RWPE2 (cell line): ENCODE data around the gene LORICRIN.

Experiments
- ATAC-seq: fragments of 200-7000 bp; cut with Tn5 transposase; 3 replicates; pipeline ENCODE4 v1.9.1; 2021; ENCODE audit warnings: low read depth
- DNase-seq: peaks from one replicate; pipeline ENCODE4 v3.0.0-alpha.2; 2020; ENCODE audit warnings: low spot score
- H3K27ac ChIP-seq: fragments of 450-650 bp; 2 replicates; pipeline ENCODE4 v1.5.1; 2017; ENCODE audit warnings: mild to moderate bottlenecking; ENCODE audit not compliant: poor library complexity, severe bottlenecking
- H3K27me3 ChIP-seq: fragments of 250-450 bp; sonication (Bioruptor Pico); 2 replicates; pipeline ENCODE4 v1.5.1; 2021; ENCODE audit warnings: mild to moderate bottlenecking, moderate library complexity; ENCODE audit not compliant: insufficient read depth, poor library complexity, severe bottlenecking
- H3K36me3 ChIP-seq: fragments of 250-450 bp; sonication (Bioruptor Pico); 2 replicates; pipeline ENCODE4 v1.5.1; 2020; ENCODE audit warnings: low read depth, mild to moderate bottlenecking, moderate library complexity
- H3K4me1 ChIP-seq: fragments of 250-450 bp; sonication (Bioruptor Pico); 2 replicates; pipeline ENCODE4 v1.5.1; 2021; ENCODE audit warnings: mild to moderate bottlenecking, moderate library complexity; ENCODE audit not compliant: insufficient read depth, poor library complexity, severe bottlenecking
- H3K4me3 ChIP-seq: fragments of 250-450 bp; sonication (Bioruptor Pico); 2 replicates; pipeline ENCODE4 v1.5.1; 2021; ENCODE audit warnings: mild to moderate bottlenecking, moderate library complexity; ENCODE audit not compliant: severe bottlenecking
- H3K9me3 ChIP-seq: fragments of 250-450 bp; sonication (Bioruptor Pico); 2 replicates; pipeline ENCODE4 v1.5.1; 2021; ENCODE audit warnings: mild to moderate bottlenecking, moderate library complexity; ENCODE audit not compliant: severe bottlenecking
- CTCF ChIP-seq: fragments of 450-650 bp; IDR thresholded peaks from one replicate; pipeline ENCODE4 v1.5.1; 2017; ENCODE audit warnings: mild to moderate bottlenecking, moderate library complexity; ENCODE audit not compliant: poor library complexity, severe bottlenecking

LORICRIN gene

GRCh38 chr1:153246825-153247224 lies 12.7 kb upstream of the LORICRIN start:
- H3K4me3 ChIP-seq, result no peak overlapping the region
- H3K27me3 ChIP-seq, result no peaks in the 10 kb centered on the region
- ATAC-seq (no peak), DNase-seq (no peak)
- no peaks in the 10 kb centered on the region for H3K4me1 ChIP-seq
- H3K9me3 ChIP-seq, result no peaks in the 10 kb centered on the region
- TF ChIP-seq CTCF, result no peak
- H3K36me3 ChIP-seq, result no peaks in the 10 kb centered on the region
- no peak overlapping the region for H3K27ac ChIP-seq

GRCh38 chr1:153248176-153248879 lies 11.2 kb upstream of the LORICRIN start:
- ATAC-seq (no peak), DNase-seq (no peak)
- Histone ChIP-seq H3K27me3 (no peaks in the 10 kb centered on the region), H3K36me3 (no peaks in the 10 kb centered on the region), H3K27ac (no peak overlapping the region), H3K4me1 (no peaks in the 10 kb centered on the region), H3K4me3 (no peak overlapping the region), H3K9me3 (no peaks in the 10 kb centered on the region)
- TF ChIP-seq CTCF, result no peak

- H3K27me3 ChIP-seq, result no peaks in the 10 kb centered on the region
- TF ChIP-seq CTCF, result no peak
- no peaks in the 10 kb centered on the region for H3K4me1 ChIP-seq
- no peak overlapping the region for H3K27ac ChIP-seq
- no peaks in the 10 kb centered on the region for H3K9me3 ChIP-seq
- no peak for ATAC-seq
- no peaks in the 10 kb centered on the region for H3K36me3 ChIP-seq
- no peak overlapping the region for H3K4me3 ChIP-seq
- DNase-seq, result no peak
These were observed 9.3 kb upstream of the LORICRIN start for GRCh38 chr1:153250166-153250565.

GRCh38 chr1:153251087-153251486 lies 8.4 kb upstream of the LORICRIN start:
- ATAC-seq (no peak), DNase-seq (no peak)
- TF ChIP-seq CTCF, result no peak
- H3K27me3 ChIP-seq, result no peaks in the 10 kb centered on the region
- H3K4me1 ChIP-seq, result no peaks in the 10 kb centered on the region
- H3K36me3 ChIP-seq, result no peaks in the 10 kb centered on the region
- no peak overlapping the region for H3K4me3 ChIP-seq
- no peaks in the 10 kb centered on the region for H3K9me3 ChIP-seq
- H3K27ac ChIP-seq, result no peak overlapping the region

- ATAC-seq (no peak), DNase-seq (no peak)
- Histone ChIP-seq H3K27ac (no peak overlapping the region), H3K9me3 (no peaks in the 10 kb centered on the region), H3K27me3 (no peaks in the 10 kb centered on the region), H3K4me3 (no peak overlapping the region), H3K4me1 (no peaks in the 10 kb centered on the region), H3K36me3 (no peaks in the 10 kb centered on the region)
- no peak for TF ChIP-seq CTCF
These were observed 7.9 kb upstream of the LORICRIN start for GRCh38 chr1:153251562-153251961.
